GM23248 (cell line): ENCODE measurements around the gene AK8. TPM values are rescaled to one million over a fixed set of nuclear protein-coding genes. Genes with fewer than 3 reads are reported as not detected.

Experiments
- DNase-seq: peaks from one replicate; pipeline ENCODE4 v3.0.0-alpha.2; 2015
- H2AFZ ChIP-seq: fragments of 200-600 bp; sonication (generic); 2 replicates; pipeline ENCODE4 v1.6.1; 2016; ENCODE audit warnings: antibody characterized with exemption
- H3F3A ChIP-seq: fragments of 200-600 bp; sonication (generic); 2 replicates; pipeline ENCODE4 v1.6.1; 2016; ENCODE audit warnings: mild to moderate bottlenecking, antibody characterized with exemption, mixed run types; ENCODE audit not compliant: insufficient read depth
- H3K27ac ChIP-seq: fragments of 200-600 bp; sonication (generic); 2 replicates; pipeline ENCODE4 v1.5.1; 2016; ENCODE audit warnings: mild to moderate bottlenecking
- H3K27me3 ChIP-seq: fragments of 200-600 bp; sonication (generic); replicated peaks from 2 replicates; pipeline ENCODE4 v1.6.1; 2016; ENCODE audit warnings: mild to moderate bottlenecking; ENCODE audit not compliant: insufficient read depth
- H3K36me3 ChIP-seq: fragments of 200-600 bp; sonication (generic); 2 replicates; pipeline ENCODE4 v1.6.1; 2016; ENCODE audit warnings: low read depth, mild to moderate bottlenecking
- H3K4me1 ChIP-seq: fragments of 200-600 bp; sonication (generic); 2 replicates; pipeline ENCODE4 v1.6.1; 2016; ENCODE audit warnings: mild to moderate bottlenecking; ENCODE audit not compliant: insufficient read depth
- H3K4me2 ChIP-seq: fragments of 200-600 bp; sonication (generic); one replicate; pipeline ENCODE4 v1.6.1; 2016; ENCODE audit warnings: mild to moderate bottlenecking; ENCODE audit not compliant: unreplicated experiment
- H3K4me3 ChIP-seq: fragments of 200-600 bp; sonication (generic); 2 replicates; pipeline ENCODE4 v1.5.1; 2016; ENCODE audit warnings: mild to moderate bottlenecking
- H3K79me2 ChIP-seq: fragments of 200-600 bp; sonication (generic); 2 replicates; pipeline ENCODE4 v1.6.1; 2016; ENCODE audit warnings: mild to moderate bottlenecking; ENCODE audit not compliant: insufficient read depth
- H3K9ac ChIP-seq: fragments of 200-600 bp; sonication (generic); 2 replicates; pipeline ENCODE4 v1.6.1; 2016; ENCODE audit warnings: mild to moderate bottlenecking
- H3K9me2 ChIP-seq: fragments of 200-600 bp; sonication (generic); 2 replicates; pipeline ENCODE4 v1.6.1; 2016; ENCODE audit warnings: mixed run types, mild to moderate bottlenecking, moderate library complexity; ENCODE audit not compliant: insufficient read depth
- H3K9me3 ChIP-seq: fragments of 200-600 bp; sonication (generic); one replicate; pipeline ENCODE4 v1.6.1; 2017; ENCODE audit warnings: low read depth
- H4K20me1 ChIP-seq: fragments of 200-600 bp; sonication (generic); 2 replicates; pipeline ENCODE4 v1.6.0; 2016; ENCODE audit not compliant: insufficient read depth
- EZH2 ChIP-seq: fragments of 200-600 bp; sonication (generic); IDR thresholded peaks from 2 replicates; pipeline ENCODE4 v1.6.1; 2018; ENCODE audit warnings: antibody characterized with exemption, mild to moderate bottlenecking; ENCODE audit not compliant: insufficient read depth, poor library complexity, severe bottlenecking
- EZH2phosphoT487 ChIP-seq: fragments of 200-600 bp; sonication (generic); IDR thresholded peaks from 2 replicates; pipeline ENCODE4 v1.6.1; 2018; ENCODE audit warnings: antibody characterized with exemption, moderate library complexity, mild to moderate bottlenecking, low read depth; ENCODE audit not compliant: insufficient read depth
- WGBS, 2 experiments: methylation state at CpG; one replicate each; pipeline ENCODE4 v1.1.6; 2015 to 2017; ENCODE audit warnings: low lambda C conversion rate in 2 of 2, low coverage in 1 of 2; ENCODE audit errors: missing lambda C conversion rate in 2 of 2; 5-methylcytosine and 5-hydroxymethylcytosine counted together
- in situ Hi-C: fragments of 300-500 bp; cut with MboI; formaldehyde crosslinking; loops from 2 replicates; pipeline ENCODE4 v1.15.0; 2020
- polyA plus RNA-seq: library from polyadenylated mRNA; unstranded; fragments of >200 nt; fragmentation: Nextera tagmentation; extraction: Ambion mirVana; gene quantifications from 2 replicates; pipeline ENCODE4 v1.2.1, GENCODE V29; 2016
- total RNA-seq: library from RNA; depleted of rRNA; stranded (reverse); fragments of >200 nt; shearing (Covaris generic); gene quantifications from 2 replicates; pipeline ENCODE4 v1.2.3, GENCODE V29; 2014

AK8 gene
- total and polyA plus RNA-seq, 2 experiments from 2014 or later: 0.32 to 0.89 TPM

- 68 to 70% methylated on average over 8 of the region's 8 CpGs for WGBS, 2 experiments
- Histone ChIP-seq H3K79me2 (no peaks in the 10 kb centered on the region), H3K27ac (no peak overlapping the region), H3K4me2 (no peak overlapping the region), H3K9ac (no peak overlapping the region), H3K9me2 (no peaks in the 10 kb centered on the region), H3F3A (no peaks in the 10 kb centered on the region), H3K36me3 (no peaks in the 10 kb centered on the region), H3K9me3 (no peaks in the 10 kb centered on the region), H3K4me3 (no peak overlapping the region), H4K20me1 (no peaks in the 10 kb centered on the region), H2AFZ (no peak overlapping the region), H3K4me1 (no peaks in the 10 kb centered on the region), H3K27me3 (no peaks in the 10 kb centered on the region)
- in situ Hi-C loops: no loop called here
- no peak for TF ChIP-seq EZH2
- no peak for TF ChIP-seq EZH2phosphoT487
- DNase-seq: no peak
These were observed 11.2 kb downstream of the AK8 start for GRCh38 chr9:132866898-132867297.

DNA sequence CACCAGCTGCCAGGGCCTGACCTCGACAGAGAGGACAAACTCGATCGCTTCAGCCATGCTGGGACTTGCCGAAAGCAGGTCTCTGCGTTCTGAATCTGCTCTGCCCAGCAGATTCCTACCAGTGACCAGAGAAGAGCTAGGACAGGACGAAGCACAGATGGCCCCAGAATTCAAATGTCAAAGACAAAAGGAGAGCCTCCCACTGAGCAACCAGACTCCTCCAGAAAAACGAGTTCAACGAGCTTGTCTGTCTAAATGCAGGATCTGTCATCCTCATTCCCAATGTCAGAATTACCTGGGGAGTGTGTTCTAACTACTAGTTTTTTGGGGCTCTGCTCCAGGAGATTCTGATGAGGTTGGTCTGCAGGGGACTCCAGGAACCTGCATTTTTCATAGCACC, 13.4 kb downstream of the AK8 start:
- H3K4me3 ChIP-seq: no peak overlapping the region
- no peaks in the 10 kb centered on the region for H3K36me3 ChIP-seq
- no peaks in the 10 kb centered on the region; the same call in 1 of the 2 replicates for H3K27me3 ChIP-seq
- H3K9me2 ChIP-seq: no peaks in the 10 kb centered on the region
- no peaks in the 10 kb centered on the region for H3K79me2 ChIP-seq
- no peaks in the 10 kb centered on the region for H3K9me3 ChIP-seq
- no peak for DNase-seq
- H3K4me2 ChIP-seq: no peak overlapping the region
- no peak for TF ChIP-seq EZH2phosphoT487
- no peak for TF ChIP-seq EZH2
- in situ Hi-C loops: no loop called here
- H3K27ac ChIP-seq: no peak overlapping the region
- H3F3A ChIP-seq: no peaks in the 10 kb centered on the region
- H3K4me1 ChIP-seq: no peaks in the 10 kb centered on the region
- 43 to 57% methylated on average over 8 of the region's 8 CpGs for WGBS, 2 experiments
- no peaks in the 10 kb centered on the region for H4K20me1 ChIP-seq
- H2AFZ ChIP-seq: no peak overlapping the region
- H3K9ac ChIP-seq: no peak overlapping the region

DNA sequence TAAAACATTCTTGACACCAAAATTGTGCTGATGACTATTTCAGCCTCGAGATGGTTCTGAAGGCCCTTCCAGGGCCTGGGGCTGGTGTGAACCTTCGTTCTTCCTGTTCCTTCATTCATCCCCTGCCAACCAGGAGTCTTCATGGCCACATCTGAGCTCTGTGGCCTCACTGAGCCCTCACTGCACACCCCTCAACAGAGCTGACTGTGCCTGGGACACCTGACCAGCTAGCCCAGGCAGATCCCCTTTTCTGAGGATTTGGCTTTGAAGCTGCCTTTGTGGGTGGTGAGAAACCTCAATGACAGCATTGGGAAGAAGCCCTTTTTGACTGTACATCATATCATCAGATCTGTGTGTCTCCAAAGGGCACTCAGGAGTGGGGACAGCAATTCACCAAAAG, 13.8 kb downstream of the AK8 start:
- H3K4me1 ChIP-seq: no peaks in the 10 kb centered on the region
- in situ Hi-C loops: no loop called here
- no peak overlapping the region for H3K27ac ChIP-seq
- H3K79me2 ChIP-seq: no peaks in the 10 kb centered on the region
- no peak overlapping the region for H2AFZ ChIP-seq
- H3K9ac ChIP-seq: no peak overlapping the region
- no peak for DNase-seq
- H3K9me2 ChIP-seq: no peaks in the 10 kb centered on the region
- H3K27me3 ChIP-seq: peaks cover 3% of the 10 kb centered on the region; the same call in 1 of the 2 replicates
- H3K9me3 ChIP-seq: no peaks in the 10 kb centered on the region
- no peaks in the 10 kb centered on the region for H3F3A ChIP-seq
- no peak overlapping the region for H3K4me3 ChIP-seq
- no peak overlapping the region for H3K4me2 ChIP-seq
- H3K36me3 ChIP-seq: no peaks in the 10 kb centered on the region
- no peaks in the 10 kb centered on the region for H4K20me1 ChIP-seq
- TF ChIP-seq EZH2: no peak
- TF ChIP-seq EZH2phosphoT487: no peak
- WGBS, 2 experiments: 42 to 51% methylated on average over 2 of the region's 2 CpGs

GRCh38 chr9:132863096-132863495, 15.0 kb downstream of the AK8 start:
- in situ Hi-C loops: no loop called here
- DNase-seq: no peak
- 77 to 79% methylated on average over 12 of the region's 12 CpGs for WGBS, 2 experiments
- no peaks in the 10 kb centered on the region for H3K9me2 ChIP-seq
- H3F3A ChIP-seq: no peaks in the 10 kb centered on the region
- H3K79me2 ChIP-seq: no peaks in the 10 kb centered on the region
- H3K36me3 ChIP-seq: no peaks in the 10 kb centered on the region
- H3K4me2 ChIP-seq: no peak overlapping the region
- H3K9me3 ChIP-seq: no peaks in the 10 kb centered on the region
- no peak overlapping the region for H3K9ac ChIP-seq
- no peak overlapping the region for H3K4me3 ChIP-seq
- TF ChIP-seq EZH2phosphoT487: no peak
- TF ChIP-seq EZH2: no peak
- H3K27me3 ChIP-seq: peaks cover 13% of the 10 kb centered on the region
- H2AFZ ChIP-seq: no peak overlapping the region
- H4K20me1 ChIP-seq: no peaks in the 10 kb centered on the region
- no peaks in the 10 kb centered on the region for H3K4me1 ChIP-seq
- H3K27ac ChIP-seq: no peak overlapping the region

DNA sequence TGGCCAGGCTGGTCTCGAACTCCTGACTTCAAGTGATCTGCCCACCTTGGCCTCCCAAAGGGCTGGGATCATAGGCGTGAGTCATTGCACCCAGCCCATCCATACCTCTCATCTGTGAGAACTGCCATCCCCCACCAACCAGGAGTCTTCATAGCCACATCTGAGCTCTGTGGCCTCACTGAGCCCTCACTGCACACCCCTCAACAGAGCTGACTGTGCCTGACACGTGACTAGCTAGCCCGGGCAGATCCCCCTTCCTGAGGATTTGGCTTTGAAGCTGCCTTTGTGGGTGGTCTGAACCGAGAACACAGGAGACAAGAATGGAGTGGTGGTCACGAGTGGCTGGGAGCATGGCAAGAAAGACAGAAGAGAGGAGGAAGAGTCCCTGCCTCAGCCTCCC, 15.6 kb downstream of the AK8 start:
- no peak overlapping the region for H3K9ac ChIP-seq
- TF ChIP-seq EZH2phosphoT487: no peak
- TF ChIP-seq EZH2: no peak
- in situ Hi-C loops: no loop called here
- H3K9me2 ChIP-seq: no peaks in the 10 kb centered on the region
- H3K4me3 ChIP-seq: no peak overlapping the region
- no peak overlapping the region for H3K27ac ChIP-seq
- H3K9me3 ChIP-seq: no peaks in the 10 kb centered on the region
- no peaks in the 10 kb centered on the region for H3F3A ChIP-seq
- H4K20me1 ChIP-seq: no peaks in the 10 kb centered on the region
- H2AFZ ChIP-seq: no peak overlapping the region
- DNase-seq: no peak
- WGBS, 2 experiments: 58 to 63% methylated on average over 6 of the region's 6 CpGs
- peaks cover 14% of the 10 kb centered on the region for H3K27me3 ChIP-seq
- no peak overlapping the region for H3K4me2 ChIP-seq
- H3K4me1 ChIP-seq: peaks cover 3% of the 10 kb centered on the region; the same call in 1 of the 2 replicates
- no peaks in the 10 kb centered on the region for H3K79me2 ChIP-seq
- no peaks in the 10 kb centered on the region for H3K36me3 ChIP-seq
